ENCODE measurements around the gene MAX.

The MAX gene

GRCh38 chr14:65109357-65109756, 7.0 kb upstream of the MAX start:
- H3K4me3 ChIP-seq (ENCODE audit: low read depth, low read length) = no peak overlapping the region
- no peak for DNase-seq
- no peaks in the 10 kb centered on the region for H3K36me3 ChIP-seq
- no peaks in the 10 kb centered on the region for H3K4me1 ChIP-seq
- H3K27me3 ChIP-seq = no peaks in the 10 kb centered on the region
- TF ChIP-seq CTCF (IDR thresholded peaks at IDR 0.05; ENCODE audit: low read depth, low read length) = no peak
- no peaks in the 10 kb centered on the region for H3K9me3 ChIP-seq

- no peak for TF ChIP-seq CTCF (IDR thresholded peaks at IDR 0.05; ENCODE audit: low read depth, low read length)
- no peaks in the 10 kb centered on the region for H3K36me3 ChIP-seq
- H3K27me3 ChIP-seq = no peaks in the 10 kb centered on the region
- no peak for DNase-seq
- no peak overlapping the region for H3K4me3 ChIP-seq (ENCODE audit: low read depth, low read length)
- H3K9me3 ChIP-seq = no peaks in the 10 kb centered on the region
- no peaks in the 10 kb centered on the region for H3K4me1 ChIP-seq
These were observed 4.9 kb upstream of the MAX start for GRCh38 chr14:65107200-65107599.

- no peak for TF ChIP-seq CTCF (IDR thresholded peaks at IDR 0.05; ENCODE audit: low read depth, low read length)
- Histone ChIP-seq H3K4me3 (ENCODE audit: low read depth, low read length) (no peak overlapping the region), H3K36me3 (no peaks in the 10 kb centered on the region), H3K27me3 (no peaks in the 10 kb centered on the region), H3K4me1 (no peaks in the 10 kb centered on the region), H3K9me3 (no peaks in the 10 kb centered on the region)
- no peak for DNase-seq
These were observed 4.4 kb upstream of the MAX start for GRCh38 chr14:65106736-65107135.

GRCh38 chr14:65106316-65106715, 4.0 kb upstream of the MAX start:
- no peak for DNase-seq
- Histone ChIP-seq H3K9me3 (no peaks in the 10 kb centered on the region), H3K4me3 (ENCODE audit: low read depth, low read length) (no peak overlapping the region), H3K27me3 (no peaks in the 10 kb centered on the region), H3K4me1 (no peaks in the 10 kb centered on the region), H3K36me3 (no peaks in the 10 kb centered on the region)
- TF ChIP-seq CTCF (IDR thresholded peaks at IDR 0.05; ENCODE audit: low read depth, low read length) = no peak

- TF ChIP-seq CTCF (IDR thresholded peaks at IDR 0.05; ENCODE audit: low read depth, low read length) = no peak
- Histone ChIP-seq H3K36me3 (no peaks in the 10 kb centered on the region), H3K9me3 (no peaks in the 10 kb centered on the region), H3K4me1 (no peaks in the 10 kb centered on the region), H3K27me3 (no peaks in the 10 kb centered on the region), H3K4me3 (ENCODE audit: low read depth, low read length) (no peak overlapping the region)
- no peak for DNase-seq
These were observed 2.5 kb upstream of the MAX start for GRCh38 chr14:65104791-65105190.

GRCh38 chr14:65103150-65103760, 938 bp upstream of the MAX start:
- H3K4me1 ChIP-seq = no peaks in the 10 kb centered on the region
- DNase-seq = peak; percentile 27
- H3K36me3 ChIP-seq = no peaks in the 10 kb centered on the region
- no peaks in the 10 kb centered on the region for H3K27me3 ChIP-seq
- peak; percentile 37 for TF ChIP-seq CTCF (IDR thresholded peaks at IDR 0.05; ENCODE audit: low read depth, low read length)
- no peaks in the 10 kb centered on the region for H3K9me3 ChIP-seq
- H3K4me3 ChIP-seq (ENCODE audit: low read depth, low read length) = peak overlapping the region; percentile 79

All from BE2C (cell line).